M059J (cell line): Measurements from ENCODE around the gene CLCN7. TPM values are rescaled to one million over a fixed set of nuclear protein-coding genes. Genes with fewer than 3 reads are reported as not detected.

Source experiments
- DNase-seq: peaks from one replicate; pipeline ENCODE4 v3.0.0-alpha.2; 2012; ENCODE audit warnings: low read depth
- total RNA-seq: library from RNA; depleted of rRNA; stranded (reverse); fragments of >200 nt; shearing (Covaris generic); gene quantifications from 2 replicates; pipeline ENCODE4 v1.2.3, GENCODE V29; 2014

The CLCN7 gene
- total RNA-seq, 1 experiment from 2014 or later = 84.0 TPM

DNA sequence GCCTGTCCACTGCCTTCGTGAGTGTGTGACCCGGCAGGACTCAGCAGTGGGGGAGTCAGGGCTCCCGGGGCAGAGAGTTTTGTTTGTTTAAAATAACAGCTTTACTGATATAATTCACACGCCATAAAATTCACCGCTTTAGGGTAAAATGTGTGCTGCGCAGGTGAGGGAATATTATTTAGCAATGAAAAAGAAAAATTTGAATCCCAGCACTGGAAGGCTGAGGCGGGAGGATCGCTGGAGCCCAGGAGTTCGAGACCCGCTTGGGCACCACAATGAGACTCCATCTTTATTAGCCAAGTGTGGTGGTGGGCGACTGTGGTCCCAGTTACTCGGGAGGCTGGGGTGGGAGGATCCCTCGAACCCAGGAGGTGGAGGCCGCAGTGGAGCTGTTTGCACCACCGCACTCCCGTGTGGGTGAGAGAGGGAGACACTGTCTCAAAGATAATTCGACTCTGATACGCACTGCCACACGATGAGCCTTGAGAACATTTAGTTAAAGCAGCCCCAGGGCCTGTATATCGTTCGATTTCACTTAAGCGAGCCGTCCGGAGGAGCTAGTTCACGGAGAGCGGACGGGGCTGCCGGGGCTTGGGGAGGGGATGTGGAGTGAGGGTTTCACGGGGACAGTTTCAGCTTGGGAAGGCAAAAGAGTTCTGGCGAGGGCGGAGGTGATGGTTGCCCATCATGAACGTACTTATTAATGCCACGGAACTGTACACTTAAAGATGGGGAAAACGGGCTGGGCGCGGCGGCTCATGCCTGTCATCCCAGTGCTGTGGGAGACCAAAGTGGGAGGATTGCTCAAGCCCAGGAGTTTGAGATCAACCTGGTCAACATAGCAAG, 28.5 kb upstream of the CLCN7 start:
- no peak for DNase-seq

GRCh38 chr16:1502092-1503004, 27.5 kb upstream of the CLCN7 start:
- DNase-seq = no peak

GRCh38 chr16:1501630-1502029, 26.8 kb upstream of the CLCN7 start:
- no peak for DNase-seq

- DNase-seq = no peak
These were observed 25.8 kb upstream of the CLCN7 start for GRCh38 chr16:1500465-1501150.

DNA sequence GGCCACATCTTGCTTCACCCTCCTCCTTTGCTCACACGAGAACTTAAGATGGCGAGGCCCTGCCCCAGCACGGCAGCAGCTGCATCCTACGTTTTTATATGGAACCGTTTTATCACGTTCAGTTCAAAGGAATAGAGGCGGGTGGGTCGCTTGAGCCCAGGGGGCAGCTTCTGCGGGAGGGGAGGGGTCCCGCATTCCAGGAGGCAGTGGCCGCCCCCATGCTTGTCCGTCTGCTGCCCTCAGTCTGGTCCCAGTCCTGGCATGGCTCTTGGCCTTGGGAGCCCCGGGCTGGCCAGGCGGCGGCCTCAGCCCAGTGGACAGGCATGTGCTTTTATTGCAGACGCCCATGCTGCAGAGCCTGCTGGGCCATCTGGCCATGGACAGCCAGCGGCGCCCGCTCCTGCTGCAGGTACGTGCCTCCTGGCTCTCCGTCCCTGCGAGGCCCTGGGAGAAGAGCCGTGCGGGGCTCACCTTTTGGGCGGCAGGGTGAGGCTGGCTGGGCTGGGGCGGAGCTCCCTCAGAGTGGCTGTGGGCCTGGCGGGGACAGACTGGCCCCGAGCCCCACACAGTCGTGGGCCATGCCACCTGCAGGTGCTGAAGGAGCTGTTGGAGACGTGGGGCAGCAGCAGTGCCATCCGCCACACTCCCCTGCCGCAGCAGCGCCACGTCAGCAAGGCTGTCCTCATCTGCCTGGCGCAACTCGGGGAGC, 25.1 kb upstream of the CLCN7 start:
- no peak for DNase-seq

GRCh38 chr16:1498899-1499676, 24.3 kb upstream of the CLCN7 start:
- DNase-seq = no peak

DNA sequence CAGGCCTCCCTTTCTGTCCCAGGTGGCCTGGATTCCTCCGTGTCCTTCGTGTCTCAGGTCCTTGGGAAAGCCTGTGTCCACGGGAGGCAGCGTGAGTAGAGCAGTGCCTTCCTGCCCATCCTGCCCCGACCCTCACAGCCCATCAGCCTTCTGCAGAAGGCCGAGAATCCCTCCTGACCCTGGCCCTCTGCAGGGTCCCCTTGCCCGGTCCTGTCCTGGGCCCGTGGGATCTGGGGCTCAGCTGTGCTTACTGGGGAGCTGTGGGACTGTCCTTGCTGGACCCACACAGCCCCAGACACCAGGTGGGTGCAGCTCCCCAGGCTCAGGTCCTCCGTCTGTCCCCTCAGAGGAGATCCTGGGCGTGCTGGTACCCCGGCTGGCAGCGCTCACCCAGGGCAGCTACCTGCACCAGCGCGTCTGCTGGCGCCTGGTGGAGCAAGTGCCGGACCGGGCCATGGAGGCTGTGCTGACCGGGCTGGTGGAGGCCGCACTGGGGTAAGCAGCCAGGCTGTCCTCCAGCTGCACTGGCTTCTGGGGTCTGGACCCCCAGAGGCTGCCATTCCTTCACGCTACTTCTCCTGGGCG, 22.3 kb upstream of the CLCN7 start:
- DNase-seq = no peak

- DNase-seq = no peak
These were observed 21.6 kb upstream of the CLCN7 start for GRCh38 chr16:1496464-1496863.

DNA sequence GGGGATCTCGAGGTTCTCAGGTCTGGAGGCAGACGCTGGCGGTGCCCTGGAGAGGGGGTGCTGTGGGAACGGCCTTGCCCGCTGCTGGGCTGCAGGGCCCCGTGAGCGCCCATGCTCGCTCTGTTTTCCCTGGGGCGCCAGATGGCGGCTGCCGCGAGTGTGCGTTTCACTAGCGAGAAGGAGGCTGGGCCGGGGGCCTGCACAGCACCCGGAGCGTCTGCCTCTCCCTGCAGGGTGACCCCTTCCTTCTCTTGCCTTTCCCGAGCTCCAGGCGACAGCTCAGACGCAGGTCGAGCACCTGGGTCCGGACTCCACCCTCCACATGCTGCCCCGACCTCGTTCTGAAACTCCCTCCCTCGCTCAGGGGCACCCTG, 21.0 kb upstream of the CLCN7 start:
- DNase-seq = no peak

- DNase-seq = no peak
These were observed 20.5 kb upstream of the CLCN7 start for GRCh38 chr16:1495211-1495888.

GRCh38 chr16:1494711-1495110, 19.9 kb upstream of the CLCN7 start:
- no peak for DNase-seq

DNA sequence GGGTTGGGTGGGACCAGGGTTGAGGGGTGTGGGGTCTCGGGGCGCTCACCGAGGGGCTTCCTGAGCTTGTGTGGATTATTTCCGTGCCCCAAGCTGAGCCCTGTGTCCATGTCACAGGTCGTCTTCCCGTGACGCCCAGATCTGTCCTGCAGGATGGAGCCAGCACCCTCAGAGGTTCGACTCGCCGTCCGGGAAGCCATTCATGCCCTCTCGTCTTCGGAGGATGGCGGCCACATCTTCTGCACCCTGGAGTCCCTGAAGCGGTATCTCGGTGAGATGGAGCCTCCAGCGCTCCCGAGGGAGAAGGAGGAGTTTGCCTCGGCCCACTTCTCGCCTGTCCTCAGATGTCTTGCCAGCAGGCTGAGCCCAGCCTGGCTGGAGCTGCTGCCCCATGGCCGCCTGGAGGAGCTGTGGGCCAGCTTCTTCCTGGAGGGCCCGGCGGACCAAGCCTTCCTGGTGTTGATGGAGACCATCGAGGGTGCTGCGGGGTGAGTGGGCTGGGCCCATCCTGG, 19.4 kb upstream of the CLCN7 start:
- peak; percentile 17 for DNase-seq

DNA sequence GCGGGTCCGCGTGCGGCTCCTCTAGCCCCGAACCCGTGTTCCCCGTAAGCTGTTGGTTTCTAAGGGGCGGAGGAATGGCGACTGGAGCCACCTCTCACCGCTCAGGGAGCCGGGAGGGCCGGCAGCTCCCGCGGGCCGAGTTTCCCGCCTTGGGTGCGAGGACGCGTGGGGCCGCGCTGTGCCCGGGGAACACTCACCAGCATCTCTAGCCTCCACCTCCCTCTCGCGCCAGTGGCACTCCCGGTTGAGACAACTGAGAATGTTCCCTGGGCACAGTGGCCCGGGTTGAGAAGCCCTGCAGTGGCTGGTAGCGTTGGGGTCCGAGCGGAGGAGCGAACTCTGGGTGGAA, 18.9 kb upstream of the CLCN7 start:
- DNase-seq = peak; percentile 31

GRCh38 chr16:1492923-1493745, 18.3 kb upstream of the CLCN7 start, which contains the start of gene TELO2:
Gene TELO2 (plus strand): TSS chr16:1493360. CDS start chr16:1494282, 922 bp downstream.
- DNase-seq = peak; percentile 67

DNA sequence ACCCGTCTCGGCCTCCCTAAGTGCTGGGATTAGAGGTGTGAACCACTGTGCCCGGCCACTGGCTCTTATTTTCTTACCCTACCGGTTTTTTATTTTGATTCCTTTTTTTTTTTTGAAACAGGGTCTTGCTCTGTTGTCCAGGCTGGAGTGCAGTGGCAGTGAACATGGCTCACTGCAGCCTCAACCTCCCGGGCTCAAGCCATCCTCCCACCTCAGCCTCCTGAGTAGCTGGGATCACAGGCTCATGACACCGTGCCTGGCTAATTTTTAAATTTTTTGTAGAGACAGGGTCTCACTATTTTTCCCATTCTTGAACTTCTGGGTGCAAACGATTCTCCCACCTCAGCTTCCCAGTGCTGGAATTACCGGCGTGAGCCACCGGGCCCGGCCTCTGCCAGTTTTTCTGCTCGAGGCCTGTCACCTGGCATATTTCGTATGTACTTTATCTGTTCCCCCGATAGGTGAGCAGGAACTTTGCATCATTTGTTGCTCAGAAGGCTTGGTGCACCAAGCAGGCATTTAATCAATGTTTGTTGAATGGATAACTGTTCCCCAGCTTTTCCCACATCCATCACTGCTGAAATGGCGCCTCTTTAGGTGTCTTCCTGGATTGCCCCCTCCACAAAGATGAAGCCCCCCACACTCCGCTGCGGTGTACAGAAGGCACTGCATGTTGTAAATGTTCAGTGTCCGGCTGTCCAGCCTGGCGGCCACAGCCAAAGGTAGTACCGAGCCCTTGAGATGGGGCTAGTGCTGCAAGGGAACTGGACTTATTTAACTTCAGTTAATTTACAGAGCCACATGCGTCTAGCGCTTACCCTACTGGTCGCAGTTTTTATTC, 17.5 kb upstream of the CLCN7 start:
- no peak for DNase-seq

DNA sequence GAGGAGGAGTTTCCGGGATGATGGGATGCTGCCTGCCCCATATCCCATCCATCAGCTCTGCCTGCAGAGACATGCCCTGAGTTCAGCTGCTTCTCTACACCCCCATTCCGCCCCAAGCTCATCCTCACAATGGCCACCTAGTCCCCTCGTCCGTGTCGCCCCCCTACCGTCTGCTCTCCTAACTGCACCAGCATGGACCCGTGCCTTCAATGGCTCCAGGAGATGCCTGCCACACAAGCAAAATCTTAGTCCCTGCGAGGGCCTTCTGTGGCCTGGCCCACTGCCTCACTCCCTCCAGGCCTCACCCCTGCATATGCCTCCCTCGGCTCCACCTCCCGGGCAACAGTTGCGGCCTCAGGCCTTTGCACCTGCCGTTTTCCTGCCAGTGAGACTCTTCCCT, 16.5 kb upstream of the CLCN7 start:
- no peak for DNase-seq

- no peak for DNase-seq
These were observed 14.2 kb upstream of the CLCN7 start for GRCh38 chr16:1489077-1489476.

DNA sequence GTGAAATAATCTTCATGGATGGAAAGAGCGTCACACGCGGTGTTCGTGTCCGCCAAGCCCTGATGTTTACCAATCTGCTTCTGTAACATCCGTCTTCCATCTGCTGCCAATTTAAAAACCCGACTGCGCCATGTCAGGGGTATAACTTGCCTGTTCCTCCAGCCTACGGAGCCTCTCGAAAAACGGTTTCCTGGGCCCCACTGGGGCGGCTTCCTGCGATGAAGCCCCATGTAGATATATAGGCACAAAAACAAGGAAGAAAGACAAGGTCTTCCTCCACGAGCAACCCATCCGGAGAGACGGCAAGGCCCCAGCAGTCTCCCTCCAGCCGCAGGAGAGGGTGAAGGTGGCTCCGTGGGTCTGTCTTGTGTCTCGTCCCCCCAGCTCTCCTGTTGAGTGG, 13.8 kb upstream of the CLCN7 start, which contains the start of gene PTX4:
TSS of gene PTX4 (minus strand) at position 326 of the 400 bp plus-strand sequence. CDS start at position 291, 35 bp downstream.
- DNase-seq = no peak
